ENCODE measurements around the gene LCLAT1.

The LCLAT1 gene

GRCh38 chr2:30527411-30527810 lies 80.4 kb downstream of the LCLAT1 start:
- no peak for DNase-seq

DNA sequence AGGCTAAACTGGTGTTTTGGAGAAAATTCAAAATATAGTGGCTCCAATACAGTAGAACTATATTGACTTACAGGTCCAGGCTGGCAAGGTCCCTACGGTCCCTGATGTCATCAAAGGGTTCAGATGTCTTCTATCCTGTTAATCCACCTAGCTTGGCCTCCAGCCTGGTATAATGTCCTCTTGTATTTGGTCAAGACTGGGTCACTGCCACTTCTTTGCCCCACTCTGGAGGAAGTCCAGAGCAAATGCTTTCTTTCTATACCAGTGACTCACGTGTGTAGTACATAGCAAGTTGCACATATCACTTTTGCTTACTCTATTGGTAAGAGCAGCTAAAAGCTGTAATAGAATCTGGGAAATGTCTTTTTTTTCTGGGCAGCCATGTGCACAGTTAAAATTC lies 80.8 kb downstream of the LCLAT1 start:
- no peak for DNase-seq

GRCh38 chr2:30530346-30530745 lies 83.3 kb downstream of the LCLAT1 start:
- DNase-seq, result no peak

DNA sequence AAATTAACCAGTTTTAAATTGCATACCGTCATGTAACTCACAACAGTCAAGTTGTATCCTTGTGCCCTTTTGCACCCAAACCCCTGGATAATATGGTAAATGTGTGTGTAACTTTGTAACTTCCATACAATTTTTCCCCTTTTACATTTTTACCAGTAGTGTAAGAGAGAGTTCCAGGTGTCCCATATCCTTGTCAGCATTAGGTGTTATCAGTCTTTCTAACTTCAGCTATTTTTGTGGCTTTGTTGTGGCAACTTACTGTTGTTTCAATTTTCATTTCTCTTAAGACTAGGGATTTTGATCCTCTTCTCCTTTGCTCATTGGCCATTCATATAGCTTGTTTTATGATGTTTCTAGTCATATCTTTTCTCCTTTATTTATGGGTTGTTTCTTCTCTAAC lies 94.6 kb downstream of the LCLAT1 start:
- DNase-seq, result no peak

DNA sequence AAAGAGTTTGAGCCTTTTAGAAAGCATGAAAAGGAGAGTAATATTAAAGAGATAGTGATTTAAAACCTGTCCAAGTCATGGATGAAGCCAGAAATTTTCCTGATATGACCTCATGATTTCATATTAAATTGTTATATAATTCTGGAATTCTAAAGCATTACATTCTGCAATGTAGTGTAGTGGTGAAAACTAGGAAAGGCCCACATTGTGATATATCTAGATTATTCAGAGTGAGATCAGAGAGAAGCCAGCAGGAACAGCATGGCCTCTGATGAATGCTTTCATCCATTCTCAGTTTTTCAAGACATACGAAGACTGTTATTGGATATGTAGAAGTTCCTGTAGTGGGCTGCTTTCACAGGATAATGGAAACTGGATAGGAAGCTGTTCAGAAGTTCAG lies 98.8 kb downstream of the LCLAT1 start:
- no peak for DNase-seq

- DNase-seq, result no peak
Observed at GRCh38 chr2:30548386-30548785, 101.3 kb downstream of the LCLAT1 start.

DNA sequence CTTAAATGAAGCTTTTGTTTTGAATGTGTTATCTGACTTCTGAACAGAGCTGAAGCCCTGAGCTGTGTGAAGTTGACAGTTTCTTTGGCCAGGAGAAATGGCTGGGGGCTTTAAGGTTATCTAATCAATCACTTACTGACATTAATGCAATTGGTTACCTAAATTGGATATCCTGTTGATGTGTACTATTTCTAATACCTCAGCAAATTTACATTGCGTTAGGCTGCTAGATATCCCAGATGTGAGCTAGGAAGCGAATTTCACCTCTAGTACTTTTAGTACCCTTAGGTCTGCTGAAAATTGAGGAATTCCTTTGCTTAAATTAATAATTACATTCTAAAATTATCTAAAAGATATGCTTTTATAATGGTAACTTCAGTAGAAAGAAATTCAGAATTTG lies 102.0 kb downstream of the LCLAT1 start:
- no peak for DNase-seq

GRCh38 chr2:30559544-30560275 lies 112.7 kb downstream of the LCLAT1 start:
- no peak for DNase-seq

- DNase-seq, result no peak
Observed at GRCh38 chr2:30561349-30561748, 114.3 kb downstream of the LCLAT1 start.

- DNase-seq, result peak; percentile 12
Observed at GRCh38 chr2:30565851-30566358, 118.9 kb downstream of the LCLAT1 start.

DNA sequence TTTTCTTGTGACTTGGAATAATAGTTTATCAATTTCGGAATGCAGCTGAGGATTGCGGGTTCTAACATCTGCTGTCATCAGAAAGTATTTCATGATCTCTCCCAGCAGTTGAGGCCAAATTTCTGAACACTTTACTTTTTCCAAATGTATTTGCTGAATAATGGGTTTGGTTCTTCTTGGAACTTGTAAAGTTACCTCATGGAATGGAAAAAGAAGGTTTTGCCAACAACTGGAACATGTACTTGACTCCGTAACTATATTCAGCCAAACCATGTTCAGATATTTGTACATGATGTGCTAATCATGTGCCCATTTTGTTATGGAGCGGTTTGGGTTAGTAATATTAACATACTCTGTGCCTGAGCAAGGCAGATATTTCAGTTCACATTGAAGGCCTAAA lies 119.6 kb downstream of the LCLAT1 start:
- no peak for DNase-seq

DNA sequence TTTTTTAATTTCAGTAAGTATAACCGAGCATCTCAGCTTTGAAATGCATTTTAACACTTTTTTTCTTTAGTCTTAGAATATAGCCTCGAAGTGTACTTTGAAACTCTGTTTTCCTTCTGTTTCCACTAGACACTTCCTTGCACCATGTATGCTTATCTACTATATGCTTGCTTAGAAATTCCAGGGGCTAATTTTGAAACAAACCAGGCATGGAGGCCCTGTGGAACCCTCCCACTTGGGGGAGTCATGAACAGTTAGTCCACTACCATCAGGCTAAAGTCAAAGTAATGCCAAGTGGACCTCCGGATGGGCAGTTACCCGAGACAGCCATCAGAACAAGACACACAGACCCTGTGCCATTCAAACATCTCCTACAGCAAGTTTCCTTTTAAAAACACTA lies 120.3 kb downstream of the LCLAT1 start:
- no peak for DNase-seq

GRCh38 chr2:30569946-30570345 lies 122.9 kb downstream of the LCLAT1 start:
- no peak for DNase-seq

GRCh38 chr2:30577151-30577550 lies 130.1 kb downstream of the LCLAT1 start:
- no peak for DNase-seq

DNA sequence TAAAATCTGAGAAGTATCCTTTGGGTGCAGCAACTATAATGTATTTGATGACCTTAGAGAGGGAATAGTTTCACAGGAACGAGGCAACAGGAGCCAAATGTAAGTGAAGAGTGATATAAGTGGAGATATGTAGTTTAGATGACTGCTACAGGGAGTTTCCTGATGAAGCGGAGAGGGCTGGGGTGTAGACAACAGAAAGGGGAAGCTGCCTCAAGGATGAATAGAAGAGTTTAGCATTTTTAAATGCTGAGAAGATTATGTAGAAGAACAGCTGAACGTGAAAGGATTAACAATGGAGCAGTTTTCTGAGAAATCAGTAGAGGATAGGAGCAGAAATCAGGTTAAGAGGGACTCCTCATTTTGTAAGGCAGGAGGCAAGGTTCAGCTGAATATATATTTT lies 133.3 kb downstream of the LCLAT1 start:
- no peak for DNase-seq

DNA sequence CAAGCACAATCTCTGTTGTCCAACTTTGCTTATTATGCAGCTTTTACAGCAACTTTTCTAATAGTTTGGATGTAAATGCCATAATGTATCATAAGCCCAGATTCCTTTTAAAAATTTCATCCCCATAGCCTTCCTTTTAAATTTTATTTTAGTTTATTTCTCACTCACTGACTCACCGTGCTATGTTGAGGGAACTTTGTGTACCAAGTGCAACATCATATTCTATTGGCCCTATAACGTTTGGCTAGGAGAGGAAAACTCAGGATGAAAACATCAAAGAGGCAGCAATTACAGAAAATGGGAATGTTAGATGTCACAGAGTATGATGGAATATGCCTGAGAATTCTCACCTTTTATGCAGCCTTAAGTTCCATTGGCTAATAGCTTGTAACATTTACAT lies 135.5 kb downstream of the LCLAT1 start:
- no peak for DNase-seq

DNA sequence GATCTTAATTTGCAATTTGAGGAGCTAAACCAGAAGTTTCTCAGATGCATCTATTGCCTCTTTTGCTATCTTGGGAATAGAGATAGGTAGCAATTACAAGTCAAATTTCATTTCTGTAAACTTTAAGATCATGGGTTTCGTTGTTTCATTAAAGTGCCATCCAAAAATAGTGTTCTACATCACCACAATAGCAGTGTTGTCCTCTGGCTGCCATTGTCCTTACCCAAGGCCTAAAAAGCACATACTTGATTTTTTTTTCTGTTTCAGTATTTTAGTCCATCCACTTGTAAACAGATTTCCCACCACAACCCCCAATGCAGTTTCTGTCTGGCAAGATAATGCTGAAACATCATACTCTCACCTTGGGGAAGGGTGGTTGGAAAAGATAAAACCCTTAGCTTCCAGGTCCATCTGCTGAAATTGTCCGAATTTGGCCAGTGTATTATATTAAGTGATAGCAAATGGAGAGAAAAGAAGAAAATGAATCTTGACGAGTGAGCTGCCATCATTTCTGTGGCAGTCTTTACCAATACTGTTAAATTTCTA lies 136.2 kb downstream of the LCLAT1 start:
- no peak for DNase-seq

DNA sequence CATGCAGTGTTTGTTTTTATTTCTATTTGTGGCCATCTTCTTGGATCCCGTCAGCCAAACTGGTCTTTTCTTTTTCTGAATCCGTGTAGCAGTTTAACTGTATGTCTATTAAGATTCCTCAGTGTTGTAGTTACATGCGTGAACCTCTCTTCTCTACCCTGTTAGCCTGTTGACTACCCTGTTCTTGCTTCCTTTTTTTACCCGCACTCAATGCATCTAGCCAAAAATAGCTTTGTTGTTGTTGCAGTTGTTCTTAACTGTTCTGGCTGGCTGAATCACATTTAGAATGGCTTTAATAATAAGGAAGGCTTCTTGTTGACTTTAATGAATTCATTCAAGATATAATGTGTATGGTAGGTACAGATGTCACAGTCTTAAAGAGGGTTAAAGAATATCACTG lies 137.1 kb downstream of the LCLAT1 start:
- no peak for DNase-seq

DNA sequence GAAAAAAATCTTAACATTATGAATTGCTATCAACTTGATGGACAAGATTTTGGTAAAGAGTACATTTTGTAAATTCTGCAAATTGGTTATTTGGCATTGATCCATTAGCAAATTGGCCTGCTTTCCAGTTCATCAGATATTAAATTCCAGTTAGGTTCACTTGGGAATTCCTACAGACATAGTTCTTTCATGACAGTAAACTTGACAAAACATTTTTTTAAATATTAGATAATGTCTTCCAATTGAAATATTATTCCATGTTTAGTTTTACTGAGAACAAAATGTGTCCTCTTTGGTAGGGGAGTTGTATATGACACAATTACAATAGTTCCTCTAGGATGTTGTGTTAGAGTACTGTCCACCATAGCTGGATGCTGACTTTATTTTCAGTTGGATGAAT lies 141.9 kb downstream of the LCLAT1 start:
- DNase-seq, result no peak

DNA sequence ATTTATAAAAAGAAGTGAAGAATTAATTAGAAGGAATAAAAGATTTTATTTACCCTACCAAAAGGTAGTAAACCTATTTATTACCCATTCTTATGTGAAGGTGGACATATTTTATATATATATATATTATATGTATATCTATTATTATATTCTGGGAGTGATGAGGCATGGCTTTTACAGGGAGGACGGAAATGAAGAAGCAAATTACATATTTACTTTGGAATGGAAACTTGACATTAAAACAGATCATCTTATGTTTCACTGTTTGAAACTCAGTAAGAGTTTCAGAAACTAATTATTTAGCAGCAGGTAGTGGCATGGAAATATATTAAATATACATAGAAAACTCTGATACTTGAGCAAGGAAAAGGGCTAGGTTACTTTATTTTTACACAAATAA lies 143.4 kb downstream of the LCLAT1 start:
- DNase-seq, result no peak

- no peak for DNase-seq
Observed at GRCh38 chr2:30591186-30591585, 144.1 kb downstream of the LCLAT1 start.

- no peak for DNase-seq
Observed at GRCh38 chr2:30601375-30601774, 154.3 kb downstream of the LCLAT1 start.

DNA sequence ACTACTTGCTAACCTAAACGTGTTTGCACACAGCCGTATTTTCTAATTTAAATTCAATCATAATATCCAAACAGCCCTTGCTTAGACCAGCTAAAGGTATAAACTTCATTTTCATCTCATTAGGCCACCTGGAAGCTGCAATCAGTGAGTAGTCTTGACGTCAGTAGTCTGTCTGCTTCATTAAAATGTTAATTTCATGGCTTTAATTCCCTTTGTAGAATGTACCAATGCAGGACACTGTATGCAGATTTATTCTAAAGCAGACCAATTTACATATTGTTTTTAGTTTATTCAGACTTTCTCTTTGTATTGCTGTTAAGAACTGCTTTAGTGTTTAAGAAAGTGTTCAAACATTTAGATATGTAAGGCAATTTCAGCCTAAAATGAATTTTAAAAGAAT lies 158.2 kb downstream of the LCLAT1 start:
- no peak for DNase-seq

GRCh38 chr2:30608643-30609042 lies 161.6 kb downstream of the LCLAT1 start:
- DNase-seq, result no peak

DNA sequence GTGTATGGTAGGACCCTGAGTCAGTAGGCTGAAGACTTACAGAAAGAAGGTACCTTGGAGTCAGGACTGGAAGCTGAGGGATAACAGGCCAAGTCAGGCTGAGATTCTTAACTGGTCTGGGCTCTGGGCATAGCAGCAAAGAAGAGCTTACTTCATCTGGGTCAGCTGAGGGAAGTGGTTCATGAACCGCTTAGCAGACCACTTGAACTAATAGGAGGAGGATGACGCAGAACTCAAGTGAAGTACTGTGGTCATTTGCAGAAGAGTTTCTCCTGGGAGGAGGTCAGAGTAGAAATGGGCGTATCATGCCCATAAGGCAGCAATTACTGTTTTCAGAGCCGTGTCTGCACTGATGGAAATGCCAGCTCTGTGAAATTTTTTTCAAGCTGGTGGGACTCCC lies 164.5 kb downstream of the LCLAT1 start:
- DNase-seq, result no peak
